Astrocyte of the hippocampus (primary cell): Measurements from ENCODE around the gene MBTPS2.

Experiments
- DNase-seq: peaks from one replicate; pipeline ENCODE4 v3.0.0; 2011; ENCODE audit warnings: low read depth, low spot score

Gene MBTPS2

GRCh38 chrX:21934414-21934813 lies 95.0 kb downstream of the MBTPS2 start:
- no peak for DNase-seq
